Ureter (tissue), 1 donor: ENCODE results near the gene AP2A1. TPM values are rescaled to one million over a fixed set of nuclear protein-coding genes. Genes with fewer than 3 reads are reported as not detected.

ENCODE experiments used
- DNase-seq: peaks from one replicate; pipeline ENCODE4 v3.0.0-alpha.2; 2020; ENCODE audit warnings: low spot score
- total RNA-seq: library from RNA; stranded (reverse); gene quantifications from one replicate; pipeline ENCODE4 v1.2.4, GENCODE V29; 2023
- donor health status: DM: yes; HTN: yes; CAD: no.

AP2A1 gene
- total RNA-seq, 1 donor from 2014 or later = 66.6 TPM

- DNase-seq = no peak
Observed at GRCh38 chr19:49855277-49855675, 88.5 kb downstream of the AP2A1 start.

DNA sequence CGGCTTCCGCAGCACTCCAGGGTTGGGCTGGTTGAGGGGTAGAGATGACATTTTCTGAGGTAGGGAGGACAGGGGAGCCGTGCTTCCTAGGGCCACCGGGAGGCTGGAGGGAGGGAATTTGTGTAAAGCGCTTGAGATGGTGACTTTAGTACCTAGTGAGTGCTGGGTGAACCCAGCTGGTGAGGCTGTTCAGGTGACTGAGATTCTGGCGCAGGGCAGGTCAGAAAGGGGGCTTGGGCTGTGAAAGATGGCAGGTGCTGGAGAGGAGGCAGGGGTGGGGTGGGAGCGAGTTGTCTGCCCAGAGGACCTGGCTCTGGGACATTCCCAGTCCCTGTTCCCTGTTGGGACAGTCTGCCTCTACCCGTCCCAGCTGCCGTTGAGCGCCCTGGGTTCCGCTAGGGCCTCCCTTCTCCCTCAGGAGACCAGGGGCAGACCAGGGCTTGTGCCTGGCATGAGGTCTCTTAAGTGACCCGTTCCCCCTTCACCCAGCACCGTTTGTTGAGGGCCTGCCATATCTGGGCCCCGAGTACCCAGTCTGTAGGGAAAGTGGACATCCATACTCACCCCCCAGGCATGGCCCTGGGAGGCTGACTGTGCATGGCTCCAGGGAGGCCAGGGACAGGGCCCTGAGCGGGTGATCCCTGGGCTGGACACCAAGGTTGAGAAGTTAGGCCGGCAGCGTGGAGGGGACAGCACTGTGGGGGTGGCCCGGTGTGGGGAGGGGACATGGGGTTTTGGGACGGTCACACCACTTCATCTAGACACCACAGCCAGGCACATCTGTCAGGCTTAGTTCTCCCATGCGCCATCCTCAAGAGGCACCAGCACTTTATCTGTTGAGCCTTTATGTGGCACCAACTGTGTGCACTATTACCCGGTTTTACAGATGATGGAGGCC is 89.1 kb downstream of the AP2A1 start:
- no peak for DNase-seq

DNA sequence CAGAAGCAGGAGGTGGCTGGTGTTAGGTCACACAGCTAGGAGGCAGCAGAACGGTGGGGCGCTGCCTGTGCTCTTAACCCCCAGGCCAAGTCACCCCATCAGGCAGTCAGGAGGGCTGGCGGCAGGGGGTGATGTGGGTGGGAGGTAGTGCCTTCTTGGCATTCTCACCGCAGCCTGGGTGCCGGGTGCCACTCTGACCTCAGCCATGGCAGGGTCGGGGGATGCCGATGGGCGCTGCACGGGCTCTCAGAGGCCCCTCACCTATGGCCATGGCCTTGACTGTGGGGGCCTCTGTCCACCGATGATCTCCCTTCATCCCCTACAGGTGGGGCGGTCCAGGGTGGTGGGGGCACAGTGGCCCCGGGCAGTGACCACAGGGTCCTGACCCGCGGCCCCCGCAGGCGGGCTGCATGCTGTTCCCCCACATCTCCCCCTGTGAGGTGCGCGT is 89.8 kb downstream of the AP2A1 start:
- DNase-seq = no peak

Other genes starting within 250 kb of the AP2A1 start
- gene RCN3, start 239.0 kb upstream of the AP2A1 start, total RNA-seq = 18.6 TPM
- gene NOSIP, start 186.4 kb upstream of the AP2A1 start, total RNA-seq = 35.6 TPM
- 13.2 TPM for gene PRRG2, start 185.7 kb upstream of the AP2A1 start, total RNA-seq
- 40.6 TPM for gene PRR12, start 175.8 kb upstream of the AP2A1 start, total RNA-seq
- gene RRAS, start 126.9 kb upstream of the AP2A1 start, total RNA-seq = 59.1 TPM
- gene SCAF1, start 124.8 kb upstream of the AP2A1 start, total RNA-seq = 55.7 TPM
- gene IRF3, start 101.1 kb upstream of the AP2A1 start, total RNA-seq = 108 TPM
- 12.6 TPM for gene BCL2L12, start 101.1 kb upstream of the AP2A1 start, total RNA-seq
- gene PRMT1, start 89.7 kb upstream of the AP2A1 start, total RNA-seq = 166 TPM
- 4.1 TPM for gene ADM5, start 77.4 kb upstream of the AP2A1 start, total RNA-seq
- gene CPT1C, start 75.9 kb upstream of the AP2A1 start, total RNA-seq = 3.1 TPM
- gene TSKS, start 3.7 kb upstream of the AP2A1 start, total RNA-seq = 0.44 TPM
- 13.0 TPM for gene FUZ, start 46.3 kb downstream of the AP2A1 start, total RNA-seq
- gene MED25, start 51.3 kb downstream of the AP2A1 start, total RNA-seq = 42.2 TPM
- gene PTOV1, start 84.2 kb downstream of the AP2A1 start, total RNA-seq = 105 TPM
- 122 TPM for gene PNKP, start 100.6 kb downstream of the AP2A1 start, total RNA-seq
- gene AKT1S1, start 110.4 kb downstream of the AP2A1 start, total RNA-seq = 32.8 TPM
- 30.4 TPM for gene TBC1D17, start 110.7 kb downstream of the AP2A1 start, total RNA-seq
- gene IL4I1, start 129.9 kb downstream of the AP2A1 start, total RNA-seq = 1.9 TPM
- gene ATF5, start 162.2 kb downstream of the AP2A1 start, total RNA-seq = 35.5 TPM
- gene NUP62, start 162.5 kb downstream of the AP2A1 start, total RNA-seq = 42.7 TPM
- 0.70 TPM for gene SIGLEC11, start 194.2 kb downstream of the AP2A1 start, total RNA-seq